GM12873 (cell line): ENCODE measurements around the gene CARD16.

Source experiments
- TF ChIP-seq, protein P1 (sequence below): IDR thresholded peaks from 2 replicates; pipeline ENCODE4 v1.5.1; 2012; ENCODE audit warnings: low read depth, mild to moderate bottlenecking, moderate library complexity, low read length, control low read depth; ENCODE audit not compliant: insufficient read depth; ENCODE audit errors: missing control alignments

CARD16 gene

DNA sequence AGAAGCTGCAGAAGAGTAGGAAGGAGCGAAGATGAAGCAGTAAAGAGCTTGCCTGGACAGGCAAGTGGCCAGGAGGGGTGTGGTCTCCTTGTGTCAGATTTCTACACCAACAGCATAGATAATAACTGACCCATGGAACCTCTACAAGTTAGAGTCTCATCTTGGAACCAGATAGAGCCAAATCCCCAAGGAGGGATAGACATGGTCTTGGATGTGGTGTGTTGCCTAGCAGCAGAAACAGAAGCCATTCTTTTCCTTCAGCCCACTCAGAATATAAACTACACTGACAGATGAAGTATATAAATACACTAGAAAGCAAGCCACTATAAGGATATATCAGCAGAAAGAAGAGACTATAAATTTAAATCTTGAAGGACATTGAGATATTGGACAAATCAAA lies 4.3 kb upstream of the CARD16 start:
- TF ChIP-seq, protein P1, sequence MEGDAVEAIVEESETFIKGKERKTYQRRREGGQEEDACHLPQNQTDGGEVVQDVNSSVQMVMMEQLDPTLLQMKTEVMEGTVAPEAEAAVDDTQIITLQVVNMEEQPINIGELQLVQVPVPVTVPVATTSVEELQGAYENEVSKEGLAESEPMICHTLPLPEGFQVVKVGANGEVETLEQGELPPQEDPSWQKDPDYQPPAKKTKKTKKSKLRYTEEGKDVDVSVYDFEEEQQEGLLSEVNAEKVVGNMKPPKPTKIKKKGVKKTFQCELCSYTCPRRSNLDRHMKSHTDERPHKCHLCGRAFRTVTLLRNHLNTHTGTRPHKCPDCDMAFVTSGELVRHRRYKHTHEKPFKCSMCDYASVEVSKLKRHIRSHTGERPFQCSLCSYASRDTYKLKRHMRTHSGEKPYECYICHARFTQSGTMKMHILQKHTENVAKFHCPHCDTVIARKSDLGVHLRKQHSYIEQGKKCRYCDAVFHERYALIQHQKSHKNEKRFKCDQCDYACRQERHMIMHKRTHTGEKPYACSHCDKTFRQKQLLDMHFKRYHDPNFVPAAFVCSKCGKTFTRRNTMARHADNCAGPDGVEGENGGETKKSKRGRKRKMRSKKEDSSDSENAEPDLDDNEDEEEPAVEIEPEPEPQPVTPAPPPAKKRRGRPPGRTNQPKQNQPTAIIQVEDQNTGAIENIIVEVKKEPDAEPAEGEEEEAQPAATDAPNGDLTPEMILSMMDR = no peak

DNA sequence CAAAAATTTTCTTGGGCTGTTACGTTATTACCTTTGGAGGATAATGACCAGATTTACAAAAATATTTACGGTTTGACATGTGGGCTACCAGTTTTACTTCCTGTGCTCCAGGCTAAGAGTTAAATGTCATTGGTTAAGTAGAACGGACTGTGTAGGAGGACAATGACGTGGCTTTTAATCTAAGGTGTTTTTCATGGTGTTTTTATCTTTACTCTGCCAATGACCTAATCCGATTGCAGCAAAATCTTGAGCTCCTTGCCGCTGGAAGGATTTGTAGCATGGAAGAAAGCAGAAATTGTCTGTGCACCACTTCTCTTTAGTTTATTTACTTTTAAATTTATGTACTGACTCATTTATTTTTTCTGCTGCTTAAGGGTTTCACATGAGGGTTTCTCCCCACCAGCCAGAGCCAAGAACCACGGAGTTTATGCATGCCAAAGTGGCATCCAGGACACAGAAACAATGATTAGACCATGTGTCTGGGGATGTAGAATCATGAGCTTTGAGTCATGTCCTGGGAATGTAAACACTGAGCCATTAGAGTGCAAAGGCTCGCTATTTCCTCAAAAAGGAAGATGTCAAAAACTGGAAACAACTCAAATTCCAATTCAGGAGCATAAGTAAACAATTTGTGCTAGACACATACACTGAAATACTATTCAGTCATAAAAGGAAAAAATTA lies 1.9 kb upstream of the CARD16 start:
- TF ChIP-seq, protein P1 = no peak

DNA sequence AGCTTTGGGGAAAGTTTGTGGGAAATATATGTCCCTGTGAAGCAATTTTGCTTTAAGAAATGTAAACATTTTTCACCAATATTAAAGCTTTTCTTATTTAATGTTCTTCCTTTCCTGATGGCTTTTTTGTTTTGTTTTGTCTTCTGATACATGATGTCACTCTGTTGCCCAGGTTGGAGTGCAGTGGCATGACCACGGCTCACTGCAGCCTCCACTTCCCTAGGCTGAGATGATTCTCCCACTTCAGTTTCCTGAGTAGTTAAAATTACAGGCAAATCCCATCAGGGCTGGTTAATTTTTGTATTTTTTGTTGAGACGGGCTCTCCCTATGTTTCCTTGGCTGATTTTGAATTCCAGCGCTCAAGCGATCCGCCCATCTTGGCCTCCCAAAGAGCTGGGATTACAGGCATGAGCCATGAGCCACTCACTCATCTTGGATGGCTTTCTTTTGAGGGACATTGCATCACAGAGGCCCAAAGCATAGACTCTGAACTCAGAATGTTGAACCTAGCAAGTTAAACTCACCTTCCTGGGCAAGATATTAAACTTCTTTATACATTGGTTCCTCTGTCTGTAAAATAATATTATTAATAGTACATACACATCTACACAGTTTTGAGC lies 651 bp upstream of the CARD16 start:
- TF ChIP-seq, protein P1 = no peak

DNA sequence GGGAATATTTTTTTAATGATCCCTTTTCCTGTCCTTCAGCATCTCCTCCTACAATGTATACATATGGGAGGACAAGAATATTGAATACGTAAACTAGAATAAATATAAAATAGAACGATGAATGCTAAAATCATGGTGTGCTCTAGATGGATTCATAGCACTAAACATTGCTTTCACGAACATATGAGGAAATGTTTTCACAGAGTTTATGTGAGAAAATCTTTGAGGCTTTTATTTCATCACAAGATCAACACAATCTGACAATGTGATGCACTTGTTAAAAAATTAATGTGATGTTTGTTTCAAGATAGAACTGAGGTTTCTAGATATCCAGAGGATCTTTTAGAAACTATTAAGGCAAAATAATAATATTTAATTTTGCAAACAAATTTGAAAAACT lies 3.0 kb downstream of the CARD16 start:
- TF ChIP-seq, protein P1 = no peak

DNA sequence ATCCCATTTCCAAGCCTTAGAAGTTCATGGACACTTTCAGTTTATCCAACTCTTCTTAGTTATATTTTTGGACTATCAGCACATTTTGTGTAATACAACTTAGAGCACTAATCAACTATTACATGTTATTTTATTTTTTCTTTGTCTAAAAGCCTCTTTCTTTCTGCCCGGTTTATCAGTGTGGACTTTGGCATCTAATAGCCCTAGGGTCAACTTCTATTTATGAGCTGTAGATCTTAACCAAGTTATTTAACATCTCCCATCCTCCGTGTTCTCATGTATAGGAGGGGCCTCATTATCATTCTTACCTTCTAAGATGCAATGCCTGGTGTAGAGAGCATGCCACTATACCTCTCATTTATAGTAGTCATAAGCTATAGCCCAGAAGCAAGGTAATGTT lies 4.4 kb downstream of the CARD16 start:
- TF ChIP-seq, protein P1 = no peak

DNA sequence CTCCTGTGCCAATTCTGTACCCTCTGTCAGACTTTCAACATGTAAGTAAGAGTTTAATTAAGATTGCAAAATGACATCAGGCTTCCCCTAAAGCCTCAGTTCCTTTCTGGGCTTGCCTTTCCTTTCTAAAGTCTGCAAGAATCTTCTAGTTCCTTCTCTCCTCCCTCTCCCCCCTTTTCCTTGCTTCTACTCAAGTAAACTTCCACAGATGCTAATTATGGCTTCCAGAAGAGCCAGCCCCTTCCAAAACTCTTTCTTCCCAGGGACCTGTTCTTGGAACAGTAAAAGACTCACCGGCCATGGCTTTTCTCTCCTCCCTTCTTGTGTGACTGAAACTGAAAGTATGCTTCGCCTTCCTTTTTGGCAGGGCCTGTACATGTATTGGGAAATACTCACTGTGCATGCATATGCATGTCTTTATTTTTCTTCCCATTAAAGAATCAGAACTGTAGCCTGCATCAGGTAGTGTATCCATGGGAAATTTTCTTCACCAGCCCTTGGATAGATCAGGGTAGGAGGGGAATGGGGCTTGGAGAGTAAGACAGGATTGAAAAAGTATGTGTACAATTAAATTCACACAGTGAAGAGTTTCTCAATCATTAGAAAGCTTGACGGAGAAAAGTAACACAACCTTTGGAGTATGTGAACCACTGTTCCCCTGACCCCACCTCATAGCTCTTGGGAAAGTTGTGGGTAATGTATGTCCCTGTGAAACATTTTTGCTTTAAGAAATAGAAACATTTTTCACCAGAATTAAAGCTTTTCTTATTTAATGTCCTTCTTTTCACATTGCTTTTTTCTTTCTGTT lies 10.1 kb downstream of the CARD16 start, which contains the start of gene CASP1:
Gene CASP1 (minus strand): TSS at position 332 of the 808 bp plus-strand sequence. CDS start 31 bp downstream, at position 301.
- TF ChIP-seq, protein P1 = no peak

DNA sequence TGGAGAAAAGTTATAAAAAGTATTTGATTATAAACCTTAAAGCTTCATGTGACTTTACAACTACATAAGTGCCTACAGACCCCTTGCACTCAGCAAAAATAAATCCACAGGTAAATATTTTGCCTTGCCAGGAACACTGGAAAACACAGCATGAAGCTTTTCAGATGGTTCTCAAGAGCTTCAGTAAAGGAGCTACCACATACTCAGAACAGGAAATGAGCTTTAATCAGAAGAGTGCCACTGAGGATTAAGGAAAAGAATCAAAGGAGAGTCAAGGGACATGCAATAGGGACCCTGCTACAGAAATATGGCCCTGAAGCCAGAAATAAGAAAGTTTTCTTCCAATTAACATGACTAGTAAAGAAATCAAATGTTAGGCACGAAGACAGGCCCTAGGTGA lies 11.4 kb downstream of the CARD16 start:
- TF ChIP-seq, protein P1 = no peak
